Nephron (organoid): Measurements from ENCODE around the gene SOX11.

ENCODE experiments used
- H3K27ac Mint-ChIP-seq, 3 experiments: 2 replicates each; pipeline ENCODE4 v1.8.0; 2020; ENCODE audit warnings: mixed read lengths in 3 of 3, mild to moderate bottlenecking in 2 of 3, moderate library complexity in 1 of 3
- H3K27me3 Mint-ChIP-seq: 2 replicates; pipeline ENCODE4 v1.8.0; 2021; ENCODE audit warnings: low read depth, mild to moderate bottlenecking, moderate library complexity, mixed read lengths
- H3K36me3 Mint-ChIP-seq: 2 replicates; pipeline ENCODE4 v1.8.0; 2020; ENCODE audit warnings: low read depth, mixed read lengths
- H3K4me1 Mint-ChIP-seq: 2 replicates; pipeline ENCODE4 v1.8.0; 2020; ENCODE audit warnings: mixed read lengths
- H3K4me3 Mint-ChIP-seq, 3 experiments: 2 replicates each; pipeline ENCODE4 v1.8.0; 2020; ENCODE audit warnings: mild to moderate bottlenecking in 3 of 3, mixed read lengths in 3 of 3, moderate library complexity in 2 of 3
- H3K9me3 Mint-ChIP-seq: 2 replicates; pipeline ENCODE4 v1.8.0; 2020; ENCODE audit warnings: mixed read lengths
- TF ChIP-seq, protein P1 (sequence below), 3 experiments: fragments of 200-600 bp; sonication (generic); IDR thresholded peaks; one replicate each; pipeline ENCODE4 v1.5.0; 2021; ENCODE audit warnings: antibody characterized with exemption in 3 of 3; ENCODE audit not compliant: unreplicated experiment in 3 of 3

The SOX11 gene

DNA sequence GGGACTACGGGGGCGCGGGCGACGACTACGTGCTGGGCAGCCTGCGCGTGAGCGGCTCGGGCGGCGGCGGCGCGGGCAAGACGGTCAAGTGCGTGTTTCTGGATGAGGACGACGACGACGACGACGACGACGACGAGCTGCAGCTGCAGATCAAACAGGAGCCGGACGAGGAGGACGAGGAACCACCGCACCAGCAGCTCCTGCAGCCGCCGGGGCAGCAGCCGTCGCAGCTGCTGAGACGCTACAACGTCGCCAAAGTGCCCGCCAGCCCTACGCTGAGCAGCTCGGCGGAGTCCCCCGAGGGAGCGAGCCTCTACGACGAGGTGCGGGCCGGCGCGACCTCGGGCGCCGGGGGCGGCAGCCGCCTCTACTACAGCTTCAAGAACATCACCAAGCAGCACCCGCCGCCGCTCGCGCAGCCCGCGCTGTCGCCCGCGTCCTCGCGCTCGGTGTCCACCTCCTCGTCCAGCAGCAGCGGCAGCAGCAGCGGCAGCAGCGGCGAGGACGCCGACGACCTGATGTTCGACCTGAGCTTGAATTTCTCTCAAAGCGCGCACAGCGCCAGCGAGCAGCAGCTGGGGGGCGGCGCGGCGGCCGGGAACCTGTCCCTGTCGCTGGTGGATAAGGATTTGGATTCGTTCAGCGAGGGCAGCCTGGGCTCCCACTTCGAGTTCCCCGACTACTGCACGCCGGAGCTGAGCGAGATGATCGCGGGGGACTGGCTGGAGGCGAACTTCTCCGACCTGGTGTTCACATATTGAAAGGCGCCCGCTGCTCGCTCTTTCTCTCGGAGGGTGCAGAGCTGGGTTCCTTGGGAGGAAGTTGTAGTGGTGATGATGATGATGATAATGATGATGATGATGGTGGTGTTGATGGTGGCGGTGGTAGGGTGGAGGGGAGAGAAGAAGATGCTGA, 1.4 kb downstream of the SOX11 start:
- peaks cover 26% of the 10 kb centered on the region for H3K27me3 Mint-ChIP-seq
- TF ChIP-seq, protein P1, sequence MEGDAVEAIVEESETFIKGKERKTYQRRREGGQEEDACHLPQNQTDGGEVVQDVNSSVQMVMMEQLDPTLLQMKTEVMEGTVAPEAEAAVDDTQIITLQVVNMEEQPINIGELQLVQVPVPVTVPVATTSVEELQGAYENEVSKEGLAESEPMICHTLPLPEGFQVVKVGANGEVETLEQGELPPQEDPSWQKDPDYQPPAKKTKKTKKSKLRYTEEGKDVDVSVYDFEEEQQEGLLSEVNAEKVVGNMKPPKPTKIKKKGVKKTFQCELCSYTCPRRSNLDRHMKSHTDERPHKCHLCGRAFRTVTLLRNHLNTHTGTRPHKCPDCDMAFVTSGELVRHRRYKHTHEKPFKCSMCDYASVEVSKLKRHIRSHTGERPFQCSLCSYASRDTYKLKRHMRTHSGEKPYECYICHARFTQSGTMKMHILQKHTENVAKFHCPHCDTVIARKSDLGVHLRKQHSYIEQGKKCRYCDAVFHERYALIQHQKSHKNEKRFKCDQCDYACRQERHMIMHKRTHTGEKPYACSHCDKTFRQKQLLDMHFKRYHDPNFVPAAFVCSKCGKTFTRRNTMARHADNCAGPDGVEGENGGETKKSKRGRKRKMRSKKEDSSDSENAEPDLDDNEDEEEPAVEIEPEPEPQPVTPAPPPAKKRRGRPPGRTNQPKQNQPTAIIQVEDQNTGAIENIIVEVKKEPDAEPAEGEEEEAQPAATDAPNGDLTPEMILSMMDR (IDR thresholded peaks at IDR 0.05; ENCODE audit: unreplicated experiment in 3 of 3): no peak
- H3K9me3 Mint-ChIP-seq: no peaks in the 10 kb centered on the region
- H3K36me3 Mint-ChIP-seq: peaks cover 16% of the 10 kb centered on the region
- peaks cover 23% of the 10 kb centered on the region for H3K4me1 Mint-ChIP-seq
- peak overlapping the region; percentile 96 to 97 (median 96) for H3K4me3 Mint-ChIP-seq
- peak overlapping the region; percentile 54 to 99 (median 78) for H3K27ac Mint-ChIP-seq

DNA sequence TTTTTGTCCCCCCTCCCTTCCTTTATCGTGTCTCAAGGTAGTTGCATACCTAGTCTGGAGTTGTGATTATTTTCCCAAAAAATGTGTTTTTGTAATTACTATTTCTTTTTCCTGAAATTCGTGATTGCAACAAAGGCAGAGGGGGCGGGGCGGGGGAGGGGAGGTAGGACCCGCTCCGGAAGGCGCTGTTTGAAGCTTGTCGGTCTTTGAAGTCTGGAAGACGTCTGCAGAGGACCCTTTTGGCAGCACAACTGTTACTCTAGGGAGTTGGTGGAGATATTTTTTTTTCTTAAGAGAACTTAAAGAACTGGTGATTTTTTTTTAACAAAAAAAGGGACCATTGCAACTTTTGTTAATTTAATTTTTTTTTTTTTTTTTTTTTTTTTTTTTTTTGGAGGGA, 2.1 kb downstream of the SOX11 start:
- H3K27me3 Mint-ChIP-seq: peaks cover 22% of the 10 kb centered on the region
- no peaks in the 10 kb centered on the region for H3K9me3 Mint-ChIP-seq
- peak overlapping the region; percentile 96 to 97 (median 96) for H3K4me3 Mint-ChIP-seq
- TF ChIP-seq, protein P1 (IDR thresholded peaks at IDR 0.05; ENCODE audit: unreplicated experiment in 3 of 3): no peak
- peaks cover 20% of the 10 kb centered on the region for H3K36me3 Mint-ChIP-seq
- peak overlapping the region; percentile 54 to 99 (median 78) for H3K27ac Mint-ChIP-seq
- H3K4me1 Mint-ChIP-seq: peaks cover 31% of the 10 kb centered on the region

DNA sequence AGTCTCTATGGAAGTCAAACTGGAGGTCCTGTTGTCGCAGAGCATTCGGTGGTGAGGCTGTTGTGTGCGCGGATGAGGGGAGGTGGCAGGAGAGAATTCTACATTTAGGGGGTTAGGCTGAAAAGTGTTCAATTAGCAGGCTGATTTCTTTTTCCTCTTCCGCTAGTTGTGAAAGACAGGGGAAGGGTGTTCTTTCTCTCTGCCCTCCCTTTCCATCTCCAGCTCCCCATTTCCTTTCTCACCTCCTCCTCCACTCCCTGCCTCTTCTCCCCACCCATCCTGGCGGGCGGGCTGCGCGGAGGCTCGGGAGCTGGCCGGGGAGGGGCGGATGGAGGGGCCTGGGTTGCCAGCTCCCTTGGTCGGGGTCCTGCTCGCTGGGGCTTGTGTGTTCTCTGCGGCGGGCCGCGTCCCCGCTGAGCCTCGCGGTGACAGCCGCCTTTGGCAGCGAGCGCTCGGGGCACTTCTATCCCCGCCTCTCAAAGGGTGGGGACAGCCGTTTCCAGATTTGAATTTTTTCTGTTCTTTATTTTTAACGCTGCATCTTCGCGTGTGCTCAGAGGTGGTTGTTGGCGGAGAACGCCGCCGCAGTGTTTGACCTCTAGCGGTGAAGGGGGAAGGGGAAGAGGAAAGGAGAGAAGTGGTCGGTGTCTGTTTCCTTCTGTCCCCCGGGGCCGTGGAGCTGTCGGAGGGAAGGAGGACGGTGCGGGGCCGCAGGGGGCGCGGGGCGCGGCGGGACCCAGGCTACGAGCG, 3.6 kb downstream of the SOX11 start:
- Mint-ChIP-seq H3K27me3 (peaks cover 20% of the 10 kb centered on the region), H3K27ac (peak overlapping the region; percentile 87 to 99 (median 93)), H3K9me3 (no peaks in the 10 kb centered on the region), H3K4me3 (peak overlapping the region; percentile 96 to 97 (median 96)), H3K36me3 (peaks cover 28% of the 10 kb centered on the region), H3K4me1 (peaks cover 32% of the 10 kb centered on the region)
- TF ChIP-seq, protein P1 (IDR thresholded peaks at IDR 0.05; ENCODE audit: unreplicated experiment in 3 of 3): no peak

DNA sequence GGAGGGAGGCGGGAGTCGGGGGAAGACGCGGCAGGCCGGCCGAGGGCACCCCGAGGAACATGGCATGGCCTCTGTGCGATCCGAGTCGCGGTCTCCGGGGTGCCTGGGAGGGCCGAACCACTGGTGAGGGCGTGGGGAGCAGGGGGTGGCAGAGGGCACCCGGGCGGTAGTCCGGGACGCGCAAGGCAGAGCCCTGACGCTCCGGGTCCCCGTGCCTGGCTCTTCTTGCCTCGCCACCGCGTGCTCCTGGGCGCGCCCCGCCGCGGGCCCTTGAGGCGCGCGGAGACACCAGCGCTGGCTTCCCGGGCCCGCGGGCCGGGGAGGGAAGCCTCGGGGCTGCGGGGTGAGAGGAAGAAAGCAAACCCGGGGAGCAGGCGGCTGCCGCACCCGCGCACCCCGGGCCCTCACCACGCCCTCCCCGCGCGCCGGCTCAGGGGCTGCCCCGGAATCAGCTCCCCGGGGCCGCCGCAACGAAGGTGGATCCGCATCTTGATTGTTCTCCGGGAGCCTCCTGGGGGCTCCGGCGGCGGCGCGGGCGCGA, 4.3 kb downstream of the SOX11 start:
- H3K27me3 Mint-ChIP-seq: peaks cover 18% of the 10 kb centered on the region
- TF ChIP-seq, protein P1 (IDR thresholded peaks at IDR 0.05; ENCODE audit: unreplicated experiment in 3 of 3): no peak
- H3K4me3 Mint-ChIP-seq: peak overlapping the region; percentile 96 to 97 (median 96)

DNA sequence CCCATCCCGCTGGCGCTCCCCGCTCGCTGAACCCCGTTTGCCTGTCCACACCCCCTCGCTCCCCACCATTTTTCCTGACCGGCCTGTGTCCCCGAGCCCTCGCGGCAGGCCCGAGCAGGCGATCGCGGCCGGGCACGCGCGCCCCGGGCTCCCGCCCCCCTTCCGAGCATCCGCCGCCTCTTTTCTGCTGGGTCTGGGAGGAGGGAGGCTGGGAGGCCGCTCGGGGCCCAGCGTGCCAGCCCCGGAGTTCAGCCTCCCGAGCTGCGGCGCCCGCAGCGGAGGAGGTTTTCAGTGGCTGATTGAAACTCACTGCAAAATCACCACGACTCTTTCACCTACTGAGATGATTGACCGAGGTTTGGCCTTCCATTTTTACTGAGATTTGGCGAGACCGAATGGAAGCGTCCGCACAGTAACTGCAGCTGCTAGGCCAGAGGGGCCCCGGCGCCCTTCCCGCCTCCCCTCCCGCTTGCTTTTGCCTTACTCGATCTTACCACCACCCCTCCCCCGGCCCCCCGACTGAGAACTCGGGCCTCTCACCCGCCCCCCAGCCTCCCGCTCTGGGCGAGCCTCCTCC, 4.8 kb downstream of the SOX11 start:
- TF ChIP-seq, protein P1 (IDR thresholded peaks at IDR 0.05; ENCODE audit: unreplicated experiment in 3 of 3): no peak
- Mint-ChIP-seq H3K4me1 (peaks cover 37% of the 10 kb centered on the region), H3K27ac (peak overlapping the region; percentile 39 to 90 (median 75)), H3K27me3 (peaks cover 18% of the 10 kb centered on the region), H3K36me3 (peaks cover 37% of the 10 kb centered on the region), H3K4me3 (peak overlapping the region; percentile 72 to 87 (median 84)), H3K9me3 (no peaks in the 10 kb centered on the region)

More for the DNA sequence above, 4.3 kb downstream of the SOX11 start:
- Mint-ChIP-seq H3K36me3 (peaks cover 33% of the 10 kb centered on the region), H3K4me1 (peaks cover 36% of the 10 kb centered on the region), H3K27ac (peak overlapping the region; percentile 87 to 99 (median 93)), H3K9me3 (no peaks in the 10 kb centered on the region)
